Stimulated activated CD4-positive, alpha-beta T cell treated with anti-CD3 and anti-CD28 coated beads, Interleukin-2, amount 100 ng/mL, for 24 hours (primary cell): ENCODE measurements around the gene RBCK1.
A peak's percentile ranks its signal among the peaks of the same experiment; 100 is the strongest.
"Not testable (repeated sequence)": the region's sequence is repeated elsewhere in the genome, so short reads cannot be mapped to it uniquely, and the experiment has no call there.

Experiments
- DNase-seq, 2 donors: peaks; one replicate each; pipeline ENCODE4 v3.0.0-alpha.2; 2020

The RBCK1 gene

DNA sequence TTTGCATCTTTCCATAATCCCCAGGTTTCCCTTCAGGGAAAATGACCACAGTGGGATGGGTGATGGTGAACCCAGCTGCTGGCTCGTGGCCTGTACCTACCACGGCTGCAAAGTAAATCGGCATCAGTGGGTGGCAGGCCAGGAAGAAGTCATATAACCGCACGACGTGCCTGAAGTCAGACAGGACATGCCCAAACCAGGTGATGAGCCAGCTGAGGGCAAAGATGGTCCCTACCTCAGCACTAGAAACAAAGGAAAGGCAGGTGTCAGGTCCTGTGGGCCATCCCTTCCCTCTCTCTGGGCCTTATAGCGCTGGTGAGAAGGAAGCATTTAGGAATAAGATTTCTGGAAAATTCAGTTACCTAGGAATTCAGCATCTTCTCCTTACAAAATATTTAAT is 32.0 kb downstream of the RBCK1 start:
- no peak for DNase-seq

DNA sequence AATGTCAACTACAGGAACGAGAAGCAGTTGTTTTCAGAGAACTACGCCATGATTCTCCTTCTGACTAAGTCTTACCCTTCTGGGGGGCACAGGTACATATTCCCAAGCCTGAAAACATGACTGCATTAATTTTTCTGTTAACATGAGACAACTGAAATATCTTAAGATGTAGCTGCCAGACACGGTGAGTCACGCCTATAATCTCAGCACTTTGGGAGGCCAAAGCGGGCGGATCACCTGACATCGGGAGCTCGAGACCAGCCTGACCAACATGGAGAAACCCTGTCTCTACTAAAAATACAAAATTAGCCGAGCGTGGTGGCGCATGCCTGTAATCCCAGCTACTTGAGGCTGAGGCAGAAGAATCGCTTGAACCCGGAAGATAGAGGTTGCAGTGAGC is 32.5 kb downstream of the RBCK1 start:
- DNase-seq = no peak

DNA sequence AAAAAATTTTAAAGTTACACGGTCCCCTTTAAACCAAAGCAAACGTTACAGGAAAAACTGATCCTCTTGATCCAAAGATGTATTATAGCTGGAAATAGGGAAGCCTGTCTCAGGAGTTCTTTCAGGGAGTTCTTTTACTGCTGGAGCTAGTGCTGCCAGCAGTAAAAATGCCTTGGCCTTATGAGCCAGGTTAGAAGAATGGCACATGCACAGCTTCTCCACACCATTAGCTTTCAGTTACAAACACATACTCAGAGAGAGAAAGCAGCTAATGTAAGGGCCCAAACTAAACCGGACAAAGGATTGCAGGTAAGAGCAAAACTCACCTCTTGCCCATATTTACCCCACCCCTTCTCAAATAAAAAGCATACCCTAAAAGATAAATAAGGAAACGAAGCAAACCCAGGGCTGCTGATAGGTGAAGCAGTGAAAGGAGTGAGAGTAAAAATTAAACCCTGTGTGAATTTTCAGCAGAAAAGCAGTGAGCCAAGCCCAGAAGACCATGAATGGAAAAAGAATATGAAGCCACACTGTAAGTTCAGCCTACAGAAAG is 35.2 kb downstream of the RBCK1 start:
- DNase-seq = no peak

DNA sequence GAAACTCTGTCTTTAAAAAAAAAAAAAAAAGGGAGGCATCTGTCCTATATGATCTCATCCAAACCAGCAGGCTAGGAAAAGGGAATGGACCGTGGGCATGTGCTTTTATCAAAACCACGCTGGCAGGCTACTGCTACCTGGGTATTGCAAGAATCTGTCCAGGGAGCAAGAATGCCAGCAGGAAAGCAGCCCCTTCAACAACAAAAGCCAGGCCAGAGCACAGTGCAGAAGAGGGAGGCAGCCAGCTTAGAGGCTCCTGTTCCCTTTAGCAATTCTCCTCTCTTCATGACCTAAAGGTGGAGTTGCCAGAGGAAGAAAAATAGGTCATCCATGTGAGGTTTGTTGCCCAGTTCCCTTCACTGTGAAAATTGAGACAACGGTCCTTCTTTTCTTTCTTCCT is 36.0 kb downstream of the RBCK1 start:
- DNase-seq = no peak

DNA sequence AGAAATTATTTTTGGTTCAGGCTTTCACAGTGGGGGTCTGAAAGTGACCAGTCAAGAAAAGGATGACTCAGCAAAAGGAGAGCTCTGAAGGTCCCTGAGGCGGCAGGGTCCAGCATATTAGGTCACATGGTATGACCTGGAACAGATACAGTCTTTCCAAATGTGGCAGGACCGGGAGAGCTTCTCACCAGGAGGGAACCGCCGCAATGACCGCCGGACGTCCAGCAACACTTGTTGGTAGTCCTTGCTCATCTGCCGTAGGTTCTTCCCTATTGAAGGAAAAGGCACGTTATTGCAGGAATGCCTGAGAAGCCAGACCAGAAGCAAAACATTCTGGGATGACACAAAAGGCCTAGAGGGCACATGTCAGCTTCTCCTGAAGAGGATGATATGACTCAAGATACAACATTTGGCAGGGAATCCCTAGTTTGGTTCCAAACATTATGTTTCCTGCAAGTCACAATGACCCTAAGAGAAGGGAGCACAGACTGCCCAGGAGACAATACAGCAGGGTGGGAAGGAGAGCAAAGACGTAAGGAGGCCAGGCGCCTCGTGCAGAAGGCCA is 36.8 kb downstream of the RBCK1 start:
- no peak for DNase-seq

DNA sequence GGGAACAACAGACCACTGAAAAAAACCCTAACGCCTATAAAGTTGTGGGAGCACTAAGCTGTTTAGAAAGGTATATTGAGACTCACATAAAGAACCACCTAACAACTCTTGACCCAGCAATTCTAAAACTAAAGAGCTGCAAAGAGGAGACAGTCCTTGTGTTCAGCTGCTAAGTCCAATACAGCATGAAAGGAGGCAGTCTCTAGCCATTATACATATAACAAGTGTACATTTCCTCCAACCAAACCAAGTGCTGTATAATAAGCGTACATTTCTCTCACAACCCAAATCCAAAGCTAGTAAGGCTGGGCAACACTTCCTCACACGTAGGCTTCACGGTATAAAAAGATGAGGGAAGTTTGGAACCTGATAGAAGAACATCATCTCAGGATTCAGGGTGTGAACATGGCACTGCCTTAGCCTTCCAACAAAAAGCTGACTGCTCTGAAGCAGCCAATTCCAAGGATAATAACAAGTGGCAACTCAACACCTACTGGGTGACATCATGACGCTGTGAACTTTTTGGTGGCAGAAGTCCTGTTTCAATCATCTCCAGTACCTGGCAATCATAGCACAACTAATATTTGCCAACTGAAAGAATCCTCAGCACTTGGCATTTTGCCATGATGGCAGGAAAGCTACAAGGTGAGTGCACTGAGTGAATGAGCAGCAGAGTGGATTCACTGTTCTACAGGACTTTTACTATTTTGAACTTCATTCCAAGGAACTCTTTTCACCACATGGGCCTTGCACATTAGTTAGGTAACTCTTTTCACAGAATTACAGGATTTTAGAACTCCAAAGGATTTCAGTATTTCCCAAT is 37.6 kb downstream of the RBCK1 start:
- DNase-seq = no peak

DNA sequence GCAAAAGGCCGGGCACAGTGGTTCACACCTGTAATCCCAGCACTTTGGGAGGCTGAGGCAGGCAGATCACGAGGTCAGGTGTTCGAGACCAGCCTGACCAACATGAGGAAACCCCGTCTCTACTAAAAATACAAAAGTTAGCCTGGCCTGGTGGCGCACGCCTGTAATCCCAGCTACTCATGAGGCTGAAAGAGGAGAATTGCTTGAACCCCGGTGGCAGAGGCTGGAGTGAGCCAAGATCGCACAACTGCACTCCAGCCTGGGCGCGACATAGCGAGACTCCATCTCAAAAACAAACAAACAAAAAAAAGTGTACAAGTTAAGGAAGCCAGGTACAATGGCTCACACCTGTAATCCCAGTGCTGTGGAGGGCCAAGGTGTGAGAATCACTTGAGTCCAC is 43.9 kb downstream of the RBCK1 start:
- not testable (repeated sequence) for DNase-seq

DNA sequence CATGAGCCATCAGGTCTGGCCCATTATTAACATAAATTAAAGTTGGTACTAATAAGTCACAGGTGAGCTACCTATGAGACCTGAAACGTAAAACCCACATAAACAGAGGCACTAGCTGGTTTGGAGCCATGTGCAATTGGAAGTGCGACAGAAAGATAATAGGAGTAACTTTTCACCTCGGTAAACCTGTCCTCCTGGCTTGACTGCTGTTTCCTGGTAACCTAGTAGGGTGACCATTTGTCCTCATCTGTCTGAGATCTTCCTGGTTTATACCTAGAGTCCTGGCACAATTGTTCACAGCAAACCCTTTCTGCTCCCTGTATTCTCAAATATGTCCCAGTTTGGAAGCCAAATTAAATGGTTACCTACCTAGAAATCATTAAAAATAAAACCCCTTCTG is 46.9 kb downstream of the RBCK1 start:
- DNase-seq = no peak

DNA sequence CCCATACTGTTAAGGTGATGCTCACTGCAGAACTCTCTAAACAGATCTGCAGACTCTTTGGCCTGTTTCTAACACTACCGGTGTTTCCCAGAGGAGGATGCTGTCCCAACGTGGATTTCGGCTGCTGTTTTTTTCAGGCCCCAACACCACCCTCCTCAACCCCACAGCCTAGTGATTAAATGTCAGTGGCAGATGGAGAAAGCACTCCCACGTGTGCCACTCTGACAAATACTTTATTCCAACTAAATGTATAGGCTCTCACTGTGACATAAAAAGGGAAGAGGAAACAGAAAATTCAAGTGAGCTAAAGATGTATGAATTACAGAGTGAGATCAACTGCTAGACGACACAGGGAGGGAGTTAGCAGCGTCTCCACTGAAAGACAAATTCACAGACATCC is 50.7 kb downstream of the RBCK1 start:
- no peak for DNase-seq

DNA sequence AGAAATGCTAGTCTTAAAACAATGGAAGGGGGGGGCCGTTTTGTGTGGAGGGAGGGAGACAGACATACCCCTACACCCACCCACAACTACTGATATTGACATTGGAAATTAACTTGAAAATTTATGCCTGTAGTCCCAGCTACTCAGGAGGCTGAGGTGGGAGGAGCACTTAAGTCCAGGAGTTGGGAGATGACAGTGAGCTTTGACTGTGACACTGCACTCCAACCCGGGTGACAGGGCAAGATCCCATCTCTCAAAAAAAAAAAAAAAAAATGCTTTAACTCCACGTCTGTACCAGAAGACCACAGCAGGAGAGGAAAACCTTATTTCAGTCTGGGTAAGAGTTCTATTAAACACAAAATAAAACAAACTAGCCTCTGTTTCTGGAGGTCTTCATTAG is 52.1 kb downstream of the RBCK1 start:
- DNase-seq = no peak

DNA sequence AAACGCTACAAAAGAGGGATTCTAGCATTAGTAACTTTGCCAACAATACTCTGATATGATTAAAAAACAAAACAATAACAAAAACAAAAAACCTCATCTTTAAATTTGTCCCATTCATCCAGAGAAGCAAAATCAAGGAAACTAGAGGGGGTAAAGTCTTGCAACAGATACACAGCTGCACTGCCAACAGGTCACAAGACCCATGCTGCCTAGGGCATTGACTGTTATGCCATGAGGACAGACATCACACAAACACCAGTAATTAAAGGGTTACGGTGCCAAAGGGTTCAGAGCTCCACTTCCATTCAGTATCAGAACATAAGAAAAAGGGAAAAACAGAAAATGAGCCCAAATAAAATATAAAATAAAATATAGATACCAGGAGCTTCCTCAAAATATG is 52.6 kb downstream of the RBCK1 start:
- DNase-seq = no peak

DNA sequence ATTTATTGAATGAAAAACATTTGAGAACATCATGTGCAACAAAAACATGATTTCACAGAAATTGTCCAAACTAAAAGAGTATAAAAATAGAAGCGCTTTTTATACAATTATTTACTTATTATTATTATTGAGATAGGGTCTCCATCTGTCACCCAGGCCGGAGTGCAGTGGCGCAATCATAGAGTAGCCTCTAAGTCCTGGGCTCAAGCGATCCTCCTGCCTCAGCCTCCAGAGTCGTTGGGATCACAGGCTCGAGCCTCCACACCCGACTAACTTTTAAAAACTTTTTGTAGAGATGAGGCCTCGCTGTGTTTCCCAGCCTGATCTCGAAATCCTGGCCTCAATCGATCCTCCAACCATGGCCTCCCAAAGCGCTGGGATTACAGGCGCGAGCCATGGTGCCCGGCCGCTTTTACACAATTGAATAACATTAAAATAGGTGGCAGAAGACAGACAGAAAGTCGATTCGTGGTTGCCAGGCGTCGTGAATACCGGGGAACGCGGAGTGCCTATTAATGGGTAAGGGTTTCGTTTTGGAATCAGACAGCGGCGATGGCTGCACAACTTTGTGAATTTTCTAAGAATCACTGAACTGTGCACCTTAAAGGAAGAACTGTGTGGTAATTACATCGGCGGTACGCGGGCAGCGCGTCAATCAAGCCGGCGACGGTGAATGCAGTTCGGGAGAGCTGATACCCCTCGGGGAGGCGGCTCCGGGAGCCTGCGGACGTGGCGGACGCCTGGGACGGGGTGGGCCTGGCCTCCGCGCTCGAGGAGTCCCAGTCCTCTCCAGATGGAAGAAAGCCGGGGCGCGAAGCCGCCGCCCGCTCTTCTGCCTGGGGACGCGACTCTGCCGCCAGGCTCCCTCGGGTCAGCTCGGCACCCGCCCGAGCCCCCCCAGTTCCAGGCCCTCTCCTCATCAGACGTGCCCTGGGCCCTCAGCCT is 53.4 kb downstream of the RBCK1 start:
- peak; percentile 55 to 63 for DNase-seq

DNA sequence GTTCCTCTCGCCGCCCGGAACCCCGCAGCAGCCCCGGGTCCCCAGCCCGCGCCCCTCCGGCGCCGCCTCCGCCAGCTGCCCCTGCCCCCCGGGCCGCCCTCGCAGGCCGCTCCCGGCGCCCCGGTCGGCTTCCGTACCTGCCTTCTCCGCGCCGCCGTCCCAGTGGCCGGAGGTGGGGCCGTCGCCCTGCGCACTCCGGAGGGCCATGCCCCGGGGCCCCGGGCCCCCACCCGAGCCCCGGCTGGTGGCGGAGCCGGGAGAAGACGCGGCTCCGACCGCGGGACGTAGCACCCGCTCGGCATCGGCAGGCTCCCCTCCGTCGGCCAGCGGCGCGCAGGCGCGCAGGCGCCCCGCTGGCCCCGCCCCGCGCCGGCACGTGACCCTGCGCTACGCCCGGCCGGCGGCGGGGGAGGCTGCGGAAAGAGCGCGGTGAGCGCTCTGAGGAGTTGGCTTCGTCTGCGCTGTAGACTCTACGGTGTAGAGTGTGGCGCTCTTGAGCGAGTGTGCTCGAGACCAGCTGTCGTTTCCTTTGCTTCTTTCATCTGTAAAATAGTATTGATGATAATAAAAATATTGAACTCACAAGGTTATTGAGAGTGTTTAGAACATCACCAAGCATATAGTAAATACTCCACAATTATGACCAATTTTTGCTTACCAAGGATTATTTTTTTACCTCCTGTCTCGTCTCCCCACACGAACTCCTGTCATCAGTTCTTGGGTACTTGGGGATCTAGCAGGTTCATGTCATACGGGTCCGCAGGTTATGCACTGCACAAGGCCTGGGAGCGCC is 54.3 kb downstream of the RBCK1 start, which contains the start of gene TBC1D20:
Gene TBC1D20 (minus strand): TSS at position 335 of the 793 bp plus-strand sequence. CDS start 128 bp downstream, at position 207.
- DNase-seq = peak; percentile 85 to 86

DNA sequence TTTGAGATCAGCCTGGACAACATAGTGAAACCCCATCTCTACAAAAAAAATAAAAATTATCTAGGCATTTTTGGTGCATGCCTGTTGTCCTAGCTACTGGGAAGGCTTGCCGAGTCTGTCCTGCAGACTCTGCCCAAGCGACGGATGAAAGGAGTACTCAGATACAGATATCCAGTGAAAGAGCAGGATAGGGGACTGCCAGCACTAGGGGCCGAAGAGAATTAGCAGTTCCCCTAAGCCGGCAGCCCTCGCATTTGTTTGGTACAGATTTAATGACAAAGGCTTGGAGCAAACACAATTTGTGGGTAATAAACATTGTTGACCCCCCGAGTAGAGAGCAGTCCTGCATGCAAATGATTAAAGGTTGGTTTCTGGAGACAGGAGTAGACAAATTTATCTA is 59.7 kb downstream of the RBCK1 start:
- no peak for DNase-seq

DNA sequence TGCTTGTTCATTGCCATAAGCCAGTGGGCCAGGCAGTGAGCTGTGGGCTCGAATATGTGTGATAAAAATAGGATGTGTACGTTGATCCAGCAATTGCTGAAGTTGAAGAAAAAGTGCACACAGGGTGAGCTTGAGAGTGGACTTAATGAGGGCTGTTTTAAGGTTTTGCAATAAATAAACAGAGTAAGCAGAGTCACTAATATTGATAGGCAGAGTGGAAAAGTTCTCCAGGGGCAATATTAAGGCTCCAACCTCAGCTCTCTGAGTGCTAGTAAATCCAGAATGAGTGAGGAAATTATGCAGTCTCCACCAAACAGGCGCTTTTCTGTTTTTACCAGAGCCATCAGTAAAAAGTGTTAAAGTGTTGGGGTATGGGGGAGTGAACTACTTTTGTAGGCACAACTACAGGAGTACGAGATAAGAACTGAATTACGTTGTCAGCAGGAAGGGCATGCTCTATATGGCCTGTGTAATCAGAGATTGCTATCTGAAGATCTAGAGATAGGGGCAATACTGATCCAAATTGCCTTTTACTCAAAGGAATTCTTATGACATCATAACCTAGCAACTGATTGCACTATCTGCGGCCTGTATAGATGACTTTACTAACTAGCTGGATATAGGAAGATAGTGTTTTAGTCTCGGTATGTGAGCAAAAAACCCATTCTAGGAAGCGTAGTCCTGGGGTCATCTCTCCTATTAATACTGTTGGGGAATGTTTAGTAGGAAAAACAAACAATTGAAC is 61.8 kb downstream of the RBCK1 start:
- DNase-seq = no peak

DNA sequence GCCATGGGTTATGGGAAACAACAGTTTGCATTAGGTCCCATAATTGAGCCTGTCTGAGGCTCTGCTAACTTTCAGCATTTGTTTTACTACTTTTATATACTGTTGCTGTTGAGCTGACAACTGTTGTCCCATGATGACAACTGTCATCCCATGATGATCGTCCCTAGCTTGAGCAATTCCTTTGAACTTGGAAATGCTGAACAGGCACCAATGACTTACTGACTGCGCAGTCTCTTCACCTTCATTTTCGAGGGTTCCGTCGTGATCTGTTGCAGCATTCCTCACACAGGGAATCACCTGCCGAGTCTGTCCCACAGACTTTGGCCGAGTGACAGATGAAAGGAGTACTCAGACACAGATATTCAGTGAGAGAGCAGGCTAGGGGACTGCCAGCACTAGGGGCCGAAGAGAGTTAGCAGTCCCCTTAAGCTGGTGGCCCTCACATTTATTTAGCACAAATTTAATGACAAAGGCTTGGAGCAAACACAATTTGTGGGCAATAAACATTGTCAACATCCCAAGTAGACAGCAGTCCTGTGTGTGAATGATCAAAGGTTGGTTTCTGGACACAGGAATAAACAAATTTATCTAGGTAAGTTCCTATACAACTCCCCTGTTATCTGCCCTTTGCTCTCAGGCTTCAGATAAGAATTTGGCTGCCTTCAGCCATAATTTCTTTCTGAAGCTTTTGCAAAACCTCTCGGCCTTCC is 64.2 kb downstream of the RBCK1 start:
- no peak for DNase-seq

DNA sequence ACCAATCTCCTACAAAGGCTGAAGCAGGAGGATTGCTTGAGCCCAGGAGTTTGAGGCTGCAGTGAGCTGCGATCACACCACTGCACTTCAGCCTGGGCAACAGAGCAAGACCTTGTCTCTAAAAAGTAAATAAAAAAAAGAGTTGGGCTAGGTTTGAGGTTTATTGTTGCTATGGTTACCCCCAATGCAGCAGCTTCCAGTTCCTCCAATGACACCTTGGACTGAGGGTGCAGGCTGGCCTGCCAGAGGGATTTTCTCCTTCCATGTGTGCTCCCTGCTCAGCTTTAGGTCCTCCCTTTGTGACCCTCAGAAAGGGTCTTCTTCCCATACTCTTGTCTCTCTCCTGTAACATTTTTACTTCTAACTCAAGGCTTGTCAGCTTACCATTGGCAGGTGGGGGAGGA is 64.8 kb downstream of the RBCK1 start:
- DNase-seq = no peak

DNA sequence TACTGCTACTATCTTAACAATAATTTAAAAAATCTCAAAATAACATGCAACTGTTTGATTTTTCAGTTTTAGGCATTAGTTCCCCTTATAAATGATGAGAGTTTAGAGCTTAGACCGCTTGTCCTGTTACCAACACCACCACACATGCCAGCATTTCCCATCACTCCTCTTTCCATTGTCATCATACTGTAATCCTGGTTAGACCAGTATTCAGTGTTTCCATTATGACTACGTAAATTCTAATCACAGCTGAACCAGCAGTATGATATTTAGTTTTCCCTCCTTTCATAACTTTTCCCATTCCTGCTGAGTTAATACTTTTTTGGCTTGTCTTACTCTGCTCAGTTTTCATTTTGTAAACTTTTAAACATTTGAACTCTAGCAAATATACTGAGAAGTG is 66.5 kb downstream of the RBCK1 start:
- DNase-seq = no peak

DNA sequence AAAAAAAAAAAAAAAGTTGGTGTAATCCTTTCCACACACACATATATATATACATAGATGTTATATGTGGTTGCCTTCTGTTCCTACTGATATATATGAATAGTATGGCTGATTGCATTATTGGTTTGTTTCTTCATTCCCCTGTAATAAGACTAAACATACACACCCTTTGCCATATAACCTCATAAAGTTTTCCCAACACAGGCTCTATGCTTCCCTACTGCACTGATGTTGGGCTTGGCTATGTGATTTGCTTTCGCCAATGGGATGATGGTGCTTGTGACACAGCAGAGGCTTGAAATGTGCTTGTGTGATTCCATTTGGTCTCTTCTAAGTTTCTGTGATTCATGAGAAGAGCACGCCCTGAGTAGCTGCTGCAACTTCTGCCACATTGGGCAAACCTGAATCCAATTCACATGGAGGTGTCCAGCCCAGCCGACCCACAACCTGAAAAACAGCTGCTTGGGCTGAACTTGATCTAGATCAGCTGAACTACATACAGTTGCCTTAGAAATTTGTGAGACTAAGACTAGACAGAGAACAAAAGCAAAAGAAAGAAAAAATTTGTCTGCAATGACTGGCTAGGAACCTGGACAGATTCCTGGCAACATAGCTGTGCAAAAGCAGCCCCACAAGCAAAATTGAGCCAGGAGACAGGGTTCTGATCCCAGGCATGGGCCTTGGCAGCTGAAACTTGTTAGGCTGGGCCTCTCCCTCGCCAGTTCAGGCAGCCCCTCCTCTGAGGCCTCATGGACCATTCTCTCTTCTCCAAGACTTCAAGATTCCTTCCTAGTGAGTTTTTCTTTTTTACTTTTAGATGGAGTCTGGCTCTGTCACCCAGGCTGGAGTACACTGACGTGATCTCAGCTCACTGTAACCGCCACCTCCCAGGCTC is 67.6 kb downstream of the RBCK1 start:
- no peak for DNase-seq
